PFSK-1 (cell line): ENCODE data around the gene TEX44.

Experiments
- FOXP2 ChIP-seq: optimal IDR thresholded peaks from 2 replicates; pipeline ENCODE3; 2011; ENCODE audit warnings: borderline replicate concordance, control low read depth, inconsistent platforms; ENCODE audit not compliant: insufficient read depth; ENCODE audit errors: extremely low read length, extremely low read depth
- POLR2AphosphoS5 ChIP-seq: IDR thresholded peaks from 2 replicates; pipeline ENCODE4 v1.6.1; 2012; ENCODE audit warnings: low read depth, mild to moderate bottlenecking, control low read depth, low read length, moderate library complexity
- REST ChIP-seq, 2 experiments: IDR thresholded peaks; 2 replicates each; pipeline versions ENCODE4 v1.6.1 to v1.8.0; 2011 to 2012; ENCODE audit warnings: low read depth in 2 of 2, low read length in 2 of 2, control low read depth in 1 of 2, inconsistent platforms in 1 of 2, mild to moderate bottlenecking in 1 of 2, moderate library complexity in 1 of 2; ENCODE audit not compliant: insufficient read depth in 1 of 2
- SIN3A ChIP-seq: IDR thresholded peaks from 2 replicates; pipeline ENCODE4 v1.6.1; 2012; ENCODE audit warnings: mild to moderate bottlenecking, low read length, moderate library complexity, borderline replicate concordance; ENCODE audit not compliant: insufficient read depth
- TAF1 ChIP-seq: IDR thresholded peaks from 2 replicates; pipeline ENCODE4 v1.6.1; 2012; ENCODE audit warnings: low read length, control low read depth, borderline replicate concordance; ENCODE audit not compliant: insufficient read depth

Gene TEX44

GRCh38 chr2:231632559-231633142 lies 40.0 kb downstream of the TEX44 start:
- TF ChIP-seq REST (IDR thresholded peaks at IDR 0.05; ENCODE audit: insufficient read depth in 1 of 2, low read depth in 2 of 2, low read length in 2 of 2) (no peak), POLR2AphosphoS5 (no peak), FOXP2 (no peak), TAF1 (no peak), SIN3A (no peak)

- no peak for TF ChIP-seq POLR2AphosphoS5
- TF ChIP-seq TAF1: no peak
- TF ChIP-seq SIN3A: no peak
- TF ChIP-seq REST (IDR thresholded peaks at IDR 0.05; ENCODE audit: insufficient read depth in 1 of 2, low read depth in 2 of 2, low read length in 2 of 2): no peak
- no peak for TF ChIP-seq FOXP2
These were observed 40.7 kb downstream of the TEX44 start for GRCh38 chr2:231633241-231633976.

- no peak for TF ChIP-seq SIN3A
- no peak for TF ChIP-seq TAF1
- no peak for TF ChIP-seq REST (IDR thresholded peaks at IDR 0.05; ENCODE audit: insufficient read depth in 1 of 2, low read depth in 2 of 2, low read length in 2 of 2)
- TF ChIP-seq FOXP2: no peak
- no peak for TF ChIP-seq POLR2AphosphoS5
These were observed 41.7 kb downstream of the TEX44 start for GRCh38 chr2:231634412-231634811.

GRCh38 chr2:231634951-231635875 lies 42.5 kb downstream of the TEX44 start:
- TF ChIP-seq REST (IDR thresholded peaks at IDR 0.05; ENCODE audit: insufficient read depth in 1 of 2, low read depth in 2 of 2, low read length in 2 of 2) (no peak), SIN3A (no peak), TAF1 (no peak), FOXP2 (no peak)
